Keratinocyte (primary cell): ENCODE measurements around the gene ZNF32. TPM values are rescaled to one million over a fixed set of nuclear protein-coding genes. Genes with fewer than 3 reads are reported as not detected.

ENCODE experiments used
- DNase-seq: peaks from one replicate; pipeline ENCODE4 v3.0.0-alpha.2; 2011; ENCODE audit warnings: low read depth, missing footprints, low spot score
- FAIRE-seq: peaks from 2 replicates; lab custom pipeline; 2011; peaks lifted over from hg19 to GRCh38; lab: Jason Lieb, UNC
- H2AFZ ChIP-seq: 2 replicates; pipeline ENCODE4 v1.6.0; 2012; ENCODE audit warnings: low read length, control low read depth, inconsistent platforms; ENCODE audit not compliant: control insufficient read depth
- H3K27ac ChIP-seq: 2 replicates; pipeline ENCODE4 v1.5.1; 2011; ENCODE audit warnings: low read length; ENCODE audit not compliant: control insufficient read depth, insufficient read depth
- H3K27me3 ChIP-seq: 3 replicates; pipeline ENCODE4 v1.6.0; 2011; ENCODE audit warnings: low read length; ENCODE audit not compliant: control insufficient read depth, insufficient read depth; ENCODE audit errors: extremely low read depth
- H3K36me3 ChIP-seq, 2 experiments: 2 replicates in 1 of 2; 3 replicates in 1 of 2; pipeline ENCODE4 v1.5.1; 2011; ENCODE audit warnings: low read length in 2 of 2, mild to moderate bottlenecking in 1 of 2; ENCODE audit not compliant: control insufficient read depth in 2 of 2, insufficient read depth in 2 of 2; ENCODE audit errors: extremely low read depth in 1 of 2
- H3K4me1 ChIP-seq: 3 replicates; pipeline ENCODE4 v1.5.1; 2011; ENCODE audit warnings: low read length; ENCODE audit not compliant: control insufficient read depth, insufficient read depth; ENCODE audit errors: extremely low read depth
- H3K4me2 ChIP-seq: 3 replicates; pipeline ENCODE4 v1.6.0; 2011; ENCODE audit warnings: low read depth, low read length; ENCODE audit not compliant: control insufficient read depth, insufficient read depth; ENCODE audit errors: extremely low read depth
- H3K4me3 ChIP-seq, 3 experiments: fragments of 200-600 bp in 1 of 3; sonication (generic) in 1 of 3; 2 replicates in 2 of 3; 3 replicates in 1 of 3; pipeline ENCODE4 v1.5.1; 2011 to 2016; ENCODE audit warnings: low read length in 3 of 3, mild to moderate bottlenecking in 3 of 3, control low read depth in 2 of 3, inconsistent platforms in 1 of 3, low read depth in 1 of 3, mixed read lengths in 1 of 3, mixed run types in 1 of 3, moderate library complexity in 1 of 3; ENCODE audit not compliant: control insufficient read depth in 2 of 3, insufficient read depth in 2 of 3; ENCODE audit errors: extremely low read depth in 1 of 3
- H3K79me2 ChIP-seq: 2 replicates; pipeline ENCODE4 v1.6.0; 2012; ENCODE audit warnings: low read length; ENCODE audit not compliant: control insufficient read depth, insufficient read depth
- H3K9ac ChIP-seq: 3 replicates; pipeline ENCODE4 v1.6.0; 2011; ENCODE audit warnings: low read length; ENCODE audit not compliant: control insufficient read depth, insufficient read depth; ENCODE audit errors: extremely low read depth
- H3K9me1 ChIP-seq: 3 replicates; pipeline ENCODE4 v1.6.0; 2011; ENCODE audit warnings: low read length; ENCODE audit not compliant: control insufficient read depth, insufficient read depth; ENCODE audit errors: extremely low read depth
- H3K9me3 ChIP-seq: 2 replicates; pipeline ENCODE4 v1.5.1; 2012; ENCODE audit warnings: low read depth, low read length; ENCODE audit not compliant: control insufficient read depth
- H4K20me1 ChIP-seq: 3 replicates; pipeline ENCODE4 v1.6.0; 2011; ENCODE audit warnings: low read length; ENCODE audit not compliant: control insufficient read depth, insufficient read depth; ENCODE audit errors: extremely low read depth
- EZH2 ChIP-seq: IDR thresholded peaks from one replicate; pipeline ENCODE4 v1.6.1; 2012; ENCODE audit warnings: inconsistent platforms, mild to moderate bottlenecking, low read length, moderate library complexity
- dilution Hi-C: fragments of 300-500 bp; cut with MboI; formaldehyde crosslinking; loops from one replicate; pipeline ENCODE4 v1.7.0; 2020; ENCODE audit warnings: low sequenced_read_pairs; ENCODE audit not compliant: extremely low pct_ligation_motif_present
- polyA plus RNA-seq, 5 experiments: library from polyadenylated mRNA; depleted of rRNA in 3 of 5; stranded (reverse) in 3 of 5; stranded (forward) in 1 of 5; unstranded in 1 of 5; fragments of >200 nt; gene quantifications; 1 replicate in 1 of 5; 2 replicates in 3 of 5; 3 replicates in 1 of 5; pipeline versions ENCODE4 v1.2.1 to v1.2.3, GENCODE V29; 2011 to 2012; ENCODE audit warnings: missing spikeins in 2 of 5, low read depth in 1 of 5, low replicate concordance in 1 of 5
- TF ChIP-seq, protein P1 (sequence below), 3 experiments: IDR thresholded peaks in 1 of 3; conservative IDR thresholded peaks in 1 of 3; optimal IDR thresholded peaks in 1 of 3; 2 replicates in 2 of 3; 3 replicates in 1 of 3; pipeline versions ENCODE3 to v1.5.1; 2011; ENCODE audit warnings: low read length in 3 of 3, mild to moderate bottlenecking in 3 of 3, moderate library complexity in 2 of 3, control low read depth in 1 of 3, inconsistent platforms in 1 of 3; ENCODE audit not compliant: insufficient read depth in 2 of 3; ENCODE audit errors: extremely low read depth in 1 of 3

ZNF32 gene
- polyA plus RNA-seq, 1 donor (not counting 4 experiments of a cell fraction or from before 2014, with no cell fraction given) = 25.6 TPM

DNA sequence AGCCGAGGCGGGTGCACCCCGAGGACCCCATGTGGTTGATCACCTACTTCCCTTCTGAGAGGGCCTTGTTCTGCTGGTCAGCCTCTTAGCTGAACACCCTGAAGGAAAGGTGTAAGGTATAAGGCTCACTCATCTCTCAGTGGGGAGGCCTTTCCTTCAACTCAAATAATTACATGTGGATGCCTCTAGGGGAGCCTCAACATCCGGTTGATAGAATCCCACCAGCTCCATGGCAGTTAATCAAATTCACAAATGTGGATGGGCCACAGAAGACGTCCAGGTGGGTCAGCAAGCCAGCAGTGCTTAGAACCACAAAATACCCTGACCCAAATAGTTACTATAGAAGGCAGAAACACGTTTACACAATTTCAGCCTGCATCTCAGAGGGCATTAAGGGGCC lies 37.7 kb upstream of the ZNF32 start:
- no peak for TF ChIP-seq EZH2
- TF ChIP-seq, protein P1, sequence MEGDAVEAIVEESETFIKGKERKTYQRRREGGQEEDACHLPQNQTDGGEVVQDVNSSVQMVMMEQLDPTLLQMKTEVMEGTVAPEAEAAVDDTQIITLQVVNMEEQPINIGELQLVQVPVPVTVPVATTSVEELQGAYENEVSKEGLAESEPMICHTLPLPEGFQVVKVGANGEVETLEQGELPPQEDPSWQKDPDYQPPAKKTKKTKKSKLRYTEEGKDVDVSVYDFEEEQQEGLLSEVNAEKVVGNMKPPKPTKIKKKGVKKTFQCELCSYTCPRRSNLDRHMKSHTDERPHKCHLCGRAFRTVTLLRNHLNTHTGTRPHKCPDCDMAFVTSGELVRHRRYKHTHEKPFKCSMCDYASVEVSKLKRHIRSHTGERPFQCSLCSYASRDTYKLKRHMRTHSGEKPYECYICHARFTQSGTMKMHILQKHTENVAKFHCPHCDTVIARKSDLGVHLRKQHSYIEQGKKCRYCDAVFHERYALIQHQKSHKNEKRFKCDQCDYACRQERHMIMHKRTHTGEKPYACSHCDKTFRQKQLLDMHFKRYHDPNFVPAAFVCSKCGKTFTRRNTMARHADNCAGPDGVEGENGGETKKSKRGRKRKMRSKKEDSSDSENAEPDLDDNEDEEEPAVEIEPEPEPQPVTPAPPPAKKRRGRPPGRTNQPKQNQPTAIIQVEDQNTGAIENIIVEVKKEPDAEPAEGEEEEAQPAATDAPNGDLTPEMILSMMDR (optimal IDR thresholded peaks at IDR 0.05 in 1 of 3, IDR thresholded peaks at IDR 0.05 in 1 of 3, conservative IDR thresholded peaks at IDR 0.05 in 1 of 3; ENCODE audit: extremely low read depth in 1 of 3, insufficient read depth in 2 of 3, low read length in 3 of 3) = no peak
- no peak for DNase-seq

DNA sequence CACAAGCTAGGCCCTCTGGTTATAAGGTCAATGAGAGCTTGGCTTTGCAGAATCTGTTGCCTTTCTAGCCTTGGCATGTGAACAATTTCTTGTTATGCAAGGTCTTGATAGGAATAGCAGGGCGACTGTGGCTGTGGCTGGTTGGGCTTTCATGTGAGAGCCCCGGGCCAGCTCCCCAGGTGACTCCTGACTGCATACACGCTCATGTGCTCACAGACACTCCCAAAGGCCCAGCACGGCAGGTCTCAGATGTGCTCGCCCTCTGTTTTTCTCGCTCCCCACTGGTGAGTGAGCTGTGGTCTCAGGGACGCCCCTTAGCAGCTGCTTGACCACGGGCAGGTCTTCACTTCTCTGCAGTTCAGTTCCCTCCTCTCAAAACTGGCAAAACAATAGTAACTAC lies 37.1 kb upstream of the ZNF32 start:
- no peaks in the 10 kb centered on the region for H4K20me1 ChIP-seq
- H3K4me2 ChIP-seq = no peak overlapping the region
- H3K27me3 ChIP-seq = no peaks in the 10 kb centered on the region
- no peak for FAIRE-seq
- H3K9me1 ChIP-seq = no peaks in the 10 kb centered on the region
- peaks cover 9% of the 10 kb centered on the region for H3K4me1 ChIP-seq
- H2AFZ ChIP-seq = no peak overlapping the region
- H3K9me3 ChIP-seq = no peaks in the 10 kb centered on the region
- no peak for DNase-seq
- H3K79me2 ChIP-seq = no peaks in the 10 kb centered on the region
- dilution Hi-C loops = no loop called here
- H3K27ac ChIP-seq = no peak overlapping the region
- no peaks in the 10 kb centered on the region for H3K36me3 ChIP-seq
- TF ChIP-seq, protein P1 (optimal IDR thresholded peaks at IDR 0.05 in 1 of 3, IDR thresholded peaks at IDR 0.05 in 1 of 3, conservative IDR thresholded peaks at IDR 0.05 in 1 of 3; ENCODE audit: extremely low read depth in 1 of 3, insufficient read depth in 2 of 3, low read length in 3 of 3) = no peak
- TF ChIP-seq EZH2 = no peak
- H3K4me3 ChIP-seq = no peak overlapping the region
- no peak overlapping the region for H3K9ac ChIP-seq

More for the DNA sequence above, 37.7 kb upstream of the ZNF32 start:
- Histone ChIP-seq H4K20me1 (no peaks in the 10 kb centered on the region), H3K4me2 (no peak overlapping the region), H3K9me3 (no peaks in the 10 kb centered on the region), H3K4me3 (no peak overlapping the region), H3K4me1 (peaks cover 9% of the 10 kb centered on the region), H3K27ac (no peak overlapping the region), H3K79me2 (no peaks in the 10 kb centered on the region), H3K9ac (no peak overlapping the region), H3K36me3 (no peaks in the 10 kb centered on the region), H2AFZ (no peak overlapping the region), H3K27me3 (no peaks in the 10 kb centered on the region), H3K9me1 (no peaks in the 10 kb centered on the region)
- dilution Hi-C loops = no loop called here
- no peak for FAIRE-seq
